Erythroblast (primary cell): Measurements from ENCODE around the gene MRPS12.

Experiments used
- GATA1 ChIP-seq: IDR thresholded peaks from 2 replicates; pipeline ENCODE4 v1.6.1; 2011; ENCODE audit warnings: low read depth, mild to moderate bottlenecking, control low read depth, low read length, moderate library complexity
- POLR2A ChIP-seq: IDR thresholded peaks from 2 replicates; pipeline ENCODE4 v1.6.1; 2011; ENCODE audit warnings: mild to moderate bottlenecking, low read length

DNA sequence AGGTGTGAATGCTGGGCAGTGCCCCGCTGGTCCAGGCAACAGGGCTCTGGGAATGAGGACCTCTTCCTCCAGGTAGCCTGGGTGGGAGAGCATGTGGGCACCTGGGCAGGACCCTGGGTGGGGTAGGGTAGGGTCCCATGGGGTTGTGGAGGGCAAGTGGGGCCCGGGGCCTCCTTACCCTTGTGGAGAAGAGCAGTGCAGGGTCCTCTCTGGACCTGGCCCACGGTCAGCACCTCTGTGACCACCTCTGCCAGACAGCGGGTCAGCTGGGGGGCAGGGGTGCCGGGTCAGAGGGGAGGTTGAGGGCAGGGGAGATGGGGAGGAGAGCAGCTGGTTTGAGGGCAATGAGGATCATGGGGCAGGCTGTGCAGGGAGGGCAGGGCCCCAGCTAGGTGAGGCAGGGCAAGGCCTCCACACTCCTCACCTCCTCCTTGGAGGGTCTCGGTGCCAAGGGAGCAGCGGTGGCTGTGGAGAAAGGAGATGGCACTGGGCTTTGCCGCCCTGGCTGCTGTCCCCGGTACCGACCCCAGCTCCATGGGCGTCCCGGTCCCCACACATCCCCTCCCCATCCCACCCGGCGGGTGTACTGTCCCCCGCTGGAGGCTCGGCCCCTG lies 19.2 kb upstream of the MRPS12 start:
- TF ChIP-seq POLR2A (no peak), GATA1 (no peak)
